GM12875 (cell line): ENCODE results near the gene NPW.

ENCODE experiments used
- H3K4me3 ChIP-seq: one replicate; pipeline ENCODE4 v1.5.1; 2011; ENCODE audit warnings: low read depth, low read length, control low read depth
- TF ChIP-seq, protein P1 (sequence below): IDR thresholded peaks from 2 replicates; pipeline ENCODE4 v1.5.1; 2011; ENCODE audit warnings: low read depth, mild to moderate bottlenecking, control low read depth, inconsistent platforms, low read length, moderate library complexity, borderline replicate concordance; ENCODE audit not compliant: insufficient read depth

Gene NPW

DNA sequence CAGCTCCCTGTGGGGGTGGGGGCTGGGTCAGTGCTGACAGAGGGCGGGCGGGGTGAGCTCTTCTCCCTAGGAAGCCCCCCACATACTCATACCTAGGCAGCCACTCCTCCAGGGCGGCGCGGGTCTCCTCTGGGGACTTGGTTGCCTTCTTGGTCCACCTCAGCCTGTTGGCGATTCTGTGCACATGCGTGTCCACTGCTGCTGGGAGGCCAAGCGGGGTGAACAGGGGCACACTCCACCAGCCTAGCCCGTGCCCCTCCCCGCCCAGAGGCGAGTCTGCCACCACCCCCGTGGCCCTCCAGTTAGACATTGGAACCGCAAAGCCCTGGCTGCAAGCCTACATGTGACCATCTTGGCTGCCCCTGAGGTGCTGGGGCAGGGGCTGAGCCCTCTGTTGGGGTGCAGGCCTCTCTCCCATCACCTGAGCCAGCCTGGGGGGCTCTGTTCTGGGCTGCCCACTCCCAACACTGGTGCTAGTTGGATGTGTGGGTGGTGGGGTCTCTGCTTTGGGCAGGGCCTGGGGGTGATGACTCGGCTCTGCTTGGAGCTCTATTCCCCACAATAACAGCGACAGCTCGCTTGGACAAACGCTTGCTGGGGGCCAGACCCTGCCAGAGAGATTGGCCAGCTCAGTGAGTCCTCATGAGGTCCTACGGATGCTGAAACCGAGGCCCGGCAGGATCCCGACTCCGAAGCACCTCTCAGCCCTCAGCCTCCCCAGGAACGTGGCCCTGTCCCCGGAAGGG, 20.6 kb downstream of the NPW start:
- no peak overlapping the region for H3K4me3 ChIP-seq
- TF ChIP-seq, protein P1, sequence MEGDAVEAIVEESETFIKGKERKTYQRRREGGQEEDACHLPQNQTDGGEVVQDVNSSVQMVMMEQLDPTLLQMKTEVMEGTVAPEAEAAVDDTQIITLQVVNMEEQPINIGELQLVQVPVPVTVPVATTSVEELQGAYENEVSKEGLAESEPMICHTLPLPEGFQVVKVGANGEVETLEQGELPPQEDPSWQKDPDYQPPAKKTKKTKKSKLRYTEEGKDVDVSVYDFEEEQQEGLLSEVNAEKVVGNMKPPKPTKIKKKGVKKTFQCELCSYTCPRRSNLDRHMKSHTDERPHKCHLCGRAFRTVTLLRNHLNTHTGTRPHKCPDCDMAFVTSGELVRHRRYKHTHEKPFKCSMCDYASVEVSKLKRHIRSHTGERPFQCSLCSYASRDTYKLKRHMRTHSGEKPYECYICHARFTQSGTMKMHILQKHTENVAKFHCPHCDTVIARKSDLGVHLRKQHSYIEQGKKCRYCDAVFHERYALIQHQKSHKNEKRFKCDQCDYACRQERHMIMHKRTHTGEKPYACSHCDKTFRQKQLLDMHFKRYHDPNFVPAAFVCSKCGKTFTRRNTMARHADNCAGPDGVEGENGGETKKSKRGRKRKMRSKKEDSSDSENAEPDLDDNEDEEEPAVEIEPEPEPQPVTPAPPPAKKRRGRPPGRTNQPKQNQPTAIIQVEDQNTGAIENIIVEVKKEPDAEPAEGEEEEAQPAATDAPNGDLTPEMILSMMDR, result no peak

DNA sequence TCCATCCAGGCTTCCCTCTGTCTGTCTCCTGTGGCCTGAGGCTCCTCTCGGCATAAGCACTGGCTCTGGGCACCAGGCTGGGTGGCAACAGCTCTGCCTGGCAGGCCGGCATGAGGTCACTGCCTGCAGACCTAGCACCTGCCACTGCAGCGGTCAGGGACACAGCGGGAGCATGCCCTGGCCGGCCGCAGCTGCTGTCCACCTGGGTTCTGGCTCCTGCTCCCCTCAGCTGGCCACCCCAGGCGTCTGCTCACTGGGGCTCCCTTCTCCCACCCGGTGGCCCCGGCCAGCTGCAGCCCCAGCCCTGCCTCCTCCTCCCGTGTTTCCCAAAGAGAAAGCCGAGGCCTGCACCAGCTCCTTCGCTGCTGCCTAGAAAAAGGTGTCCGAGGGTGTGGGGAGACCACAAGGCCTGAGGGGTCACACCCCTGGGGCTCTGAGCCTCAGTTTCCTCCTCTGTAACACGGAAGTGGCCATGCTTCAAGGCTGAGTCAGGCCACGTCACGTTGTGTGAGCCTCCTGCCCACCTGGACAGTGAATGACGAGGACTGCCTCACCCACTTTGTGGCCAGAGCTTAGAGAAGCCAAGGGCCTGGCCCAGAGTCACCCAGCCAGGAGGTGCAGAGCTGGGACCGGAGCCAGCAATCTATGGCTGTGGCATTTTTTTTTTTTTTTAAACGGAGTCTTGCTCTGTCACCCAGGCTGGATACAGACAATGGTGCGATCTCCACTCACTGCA, 21.4 kb downstream of the NPW start:
- TF ChIP-seq, protein P1, result no peak
- H3K4me3 ChIP-seq, result no peak overlapping the region

DNA sequence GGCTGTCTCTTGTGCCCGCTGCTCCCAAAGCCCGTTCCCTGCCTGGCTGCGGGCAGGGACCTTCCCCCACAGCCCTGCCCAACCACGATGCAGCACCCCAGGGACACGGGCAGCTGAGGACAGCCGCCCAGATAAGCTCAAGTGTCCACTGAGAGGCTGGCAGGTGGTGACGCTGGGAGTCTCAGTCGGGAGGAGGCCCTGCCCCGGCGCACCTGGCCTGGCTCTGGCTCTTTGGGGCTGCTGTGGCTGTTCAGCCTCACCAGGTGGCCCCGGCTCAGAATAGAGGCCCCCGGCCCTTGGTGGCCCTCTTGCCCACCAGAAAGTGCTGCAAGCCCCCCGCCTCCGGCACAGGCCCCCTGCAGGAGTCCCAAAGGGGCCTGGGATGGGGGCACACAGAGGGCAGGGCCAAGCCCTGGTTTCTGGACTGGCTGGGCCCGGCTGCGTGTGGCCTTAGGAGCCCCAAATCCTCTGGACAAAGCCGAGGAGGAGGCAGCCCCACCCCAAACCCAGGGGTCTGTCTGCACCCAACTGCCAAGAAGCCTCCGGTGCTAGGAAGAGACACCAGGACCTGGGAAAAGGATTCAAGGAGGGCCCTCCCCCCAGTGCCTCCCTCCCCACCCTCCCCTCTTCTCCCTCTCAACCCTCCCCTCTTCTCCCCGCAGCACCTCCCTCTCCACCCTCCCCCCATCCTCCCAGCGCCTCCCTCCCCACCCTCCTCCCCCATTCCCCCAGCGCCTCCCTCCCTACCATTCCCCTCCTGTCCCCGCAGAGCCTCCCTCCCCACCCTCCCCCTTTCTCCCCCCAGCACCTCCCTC, 22.8 kb downstream of the NPW start:
- TF ChIP-seq, protein P1, result no peak
- H3K4me3 ChIP-seq, result no peak overlapping the region

DNA sequence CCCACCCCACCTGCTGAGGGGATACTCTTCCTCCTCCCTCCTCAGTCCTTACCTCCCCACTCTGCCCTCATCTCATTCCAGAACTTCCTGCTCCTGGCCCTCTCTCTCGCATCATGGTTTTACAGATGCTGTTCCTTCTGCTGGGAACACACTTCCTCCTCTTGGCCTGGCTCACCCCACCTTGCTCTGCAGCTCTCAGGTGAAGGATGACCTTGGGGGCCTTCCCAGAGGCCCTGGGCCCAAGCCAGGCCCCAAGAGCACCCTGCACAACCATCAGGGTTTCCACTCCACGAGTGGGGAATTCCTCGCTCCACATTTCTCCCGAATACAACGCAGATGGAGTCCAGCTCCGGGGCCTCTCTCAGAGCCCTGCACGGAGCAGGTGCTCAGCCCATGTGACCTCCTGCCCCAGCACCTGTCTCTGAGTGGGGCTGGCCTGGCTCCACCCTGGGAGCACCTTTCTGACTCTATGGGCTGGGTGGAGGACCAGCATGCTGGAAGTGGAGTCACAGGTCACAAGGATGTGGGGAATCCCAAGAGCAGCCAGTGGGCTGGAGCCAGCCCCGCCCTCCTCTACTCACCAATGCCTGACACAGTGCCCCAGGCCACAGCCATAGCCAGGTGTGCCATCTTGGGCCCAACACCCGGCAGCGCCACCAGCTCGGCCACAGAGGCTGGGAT, 23.5 kb downstream of the NPW start:
- TF ChIP-seq, protein P1, result no peak
- H3K4me3 ChIP-seq, result no peak overlapping the region

DNA sequence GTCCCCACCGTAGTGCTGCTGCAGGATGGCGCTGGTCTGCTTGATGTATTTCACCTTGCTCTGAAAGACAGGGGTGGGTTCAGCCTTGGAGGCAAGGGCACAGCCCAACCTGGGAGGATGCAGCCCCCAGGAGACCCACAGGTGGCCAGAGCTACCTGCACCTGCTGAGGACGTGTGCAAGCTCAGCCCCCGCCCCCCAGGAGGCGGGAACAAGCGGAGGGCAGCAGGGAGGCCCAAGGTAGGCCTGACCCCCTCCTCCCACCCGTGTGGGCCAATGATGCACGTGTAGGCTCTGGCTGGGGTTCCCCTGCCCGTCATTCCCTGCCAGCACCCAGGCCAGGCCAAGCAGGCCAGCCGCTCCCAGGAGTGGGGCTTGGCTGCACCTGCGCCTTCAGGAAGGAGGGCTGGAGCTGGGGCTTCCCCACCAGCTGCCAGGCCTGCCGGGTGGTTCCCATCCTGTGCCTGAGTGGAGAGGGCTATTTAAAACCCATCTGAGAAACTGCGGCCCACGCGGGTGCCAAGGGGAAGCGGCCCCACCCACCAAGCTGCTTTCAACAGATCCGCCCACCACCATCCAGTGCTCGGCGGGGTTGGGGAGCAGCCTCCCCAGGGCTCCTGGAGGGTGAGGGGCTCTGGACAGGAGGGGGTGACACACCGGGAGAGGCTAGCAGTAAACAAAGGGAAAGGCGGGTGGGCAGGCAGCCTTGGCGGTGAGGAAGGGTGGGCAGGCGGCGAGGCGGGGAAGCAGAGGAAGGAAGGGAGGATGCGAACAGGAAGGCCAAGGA, 24.3 kb downstream of the NPW start:
- no peak overlapping the region for H3K4me3 ChIP-seq
- TF ChIP-seq, protein P1, result no peak

DNA sequence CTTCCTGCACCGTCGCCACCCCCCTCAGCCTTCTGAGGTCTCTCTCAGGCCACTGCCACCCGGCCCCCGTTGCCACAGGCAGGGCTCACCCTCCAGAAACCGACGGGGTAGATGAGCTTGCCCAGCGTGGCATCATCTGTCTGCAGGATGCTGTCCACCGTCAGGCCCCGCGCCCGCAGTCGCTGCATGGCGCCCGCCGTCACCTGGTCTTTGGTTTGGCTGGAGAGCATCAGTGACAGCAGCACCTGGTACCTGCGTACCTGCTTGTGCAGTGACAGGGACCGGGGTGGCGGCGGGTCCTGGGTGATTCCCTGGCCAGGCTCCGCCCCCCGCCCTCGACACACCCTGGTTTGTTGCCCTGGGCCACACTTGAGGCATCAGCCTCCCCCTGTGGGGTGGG, 25.0 kb downstream of the NPW start:
- TF ChIP-seq, protein P1, result no peak
- no peak overlapping the region for H3K4me3 ChIP-seq
